GM21528 (cell line): ENCODE data around the gene CYP2S1.
"Not testable (repeated sequence)": the region's sequence is repeated elsewhere in the genome, so short reads cannot be mapped to it uniquely, and the experiment has no call there.

Source experiments
- ATAC-seq: cut with Tn5 transposase; IDR thresholded peaks from one replicate; pipeline ENCODE4 v1.9.1; 2021; ENCODE audit warnings: mild to moderate bottlenecking, moderate library complexity; ENCODE audit not compliant: unreplicated experiment, low FRiP score

The CYP2S1 gene

GRCh38 chr19:41224632-41225031 is 31.6 kb downstream of the CYP2S1 start:
- ATAC-seq: no peak

- ATAC-seq: no peak
These were observed 32.4 kb downstream of the CYP2S1 start for GRCh38 chr19:41225238-41226052.

- no peak for ATAC-seq
These were observed 33.2 kb downstream of the CYP2S1 start for GRCh38 chr19:41226053-41226873.

- ATAC-seq: no peak
These were observed 33.9 kb downstream of the CYP2S1 start for GRCh38 chr19:41226874-41227390.

- no peak for ATAC-seq
These were observed 35.5 kb downstream of the CYP2S1 start for GRCh38 chr19:41228486-41228885.

GRCh38 chr19:41229338-41229737 is 36.3 kb downstream of the CYP2S1 start:
- not testable (repeated sequence) for ATAC-seq

GRCh38 chr19:41230067-41230857 is 37.2 kb downstream of the CYP2S1 start:
- ATAC-seq: no peak

- ATAC-seq: no peak
These were observed 39.7 kb downstream of the CYP2S1 start for GRCh38 chr19:41232686-41233085.

- ATAC-seq: no peak
These were observed 40.8 kb downstream of the CYP2S1 start for GRCh38 chr19:41233748-41234240.

GRCh38 chr19:41234512-41235168 is 41.6 kb downstream of the CYP2S1 start:
- ATAC-seq: no peak

- ATAC-seq: no peak
These were observed 42.5 kb downstream of the CYP2S1 start for GRCh38 chr19:41235480-41235879.

- no peak for ATAC-seq
These were observed 45.2 kb downstream of the CYP2S1 start for GRCh38 chr19:41238244-41238643.

- ATAC-seq: no peak
These were observed 46.3 kb downstream of the CYP2S1 start for GRCh38 chr19:41239363-41239762.

- no peak for ATAC-seq
These were observed 47.0 kb downstream of the CYP2S1 start for GRCh38 chr19:41239961-41240574.

- ATAC-seq: no peak
These were observed 48.8 kb downstream of the CYP2S1 start for GRCh38 chr19:41241859-41242258.

GRCh38 chr19:41244117-41244516 is 51.1 kb downstream of the CYP2S1 start:
- ATAC-seq: no peak

- no peak for ATAC-seq
These were observed 52.8 kb downstream of the CYP2S1 start for GRCh38 chr19:41245843-41246242.

- ATAC-seq: no peak
These were observed 55.9 kb downstream of the CYP2S1 start for GRCh38 chr19:41248895-41249294.

GRCh38 chr19:41249707-41250423 is 56.8 kb downstream of the CYP2S1 start:
- no peak for ATAC-seq
